Measurements from ENCODE around the gene TCF4. TPM values are rescaled to one million over a fixed set of nuclear protein-coding genes. Genes with fewer than 3 reads are reported as not detected.

Gene TCF4
- total and polyA plus RNA-seq, 2 experiments from 2014 or later, result 77.7 to 89.2 TPM

- no peak overlapping the region for H3K4me3 Mint-ChIP-seq
- H3K27me3 Mint-ChIP-seq (ENCODE audit: insufficient read depth, low read depth, poor library complexity), result no peaks in the 10 kb centered on the region
- no peak overlapping the region for H3K4me2 ChIP-seq
These were observed 35.6 kb upstream of the TCF4 start for GRCh38 chr18:55623626-55624025.

More at GRCh38 chr18:55623626-55624025, 35.6 kb upstream of the TCF4 start:
- H3K36me3 Mint-ChIP-seq (ENCODE audit: low read depth), result no peaks in the 10 kb centered on the region
- H3K27me3 ChIP-seq (ENCODE audit: insufficient read depth), result no peaks in the 10 kb centered on the region
- H3K9me3 Mint-ChIP-seq, result no peaks in the 10 kb centered on the region; the same call in 2 of the 3 replicates
- no peaks in the 10 kb centered on the region for H3F3A ChIP-seq (replicated peaks; ENCODE audit: low read depth)
- no peaks in the 10 kb centered on the region for H3K79me2 ChIP-seq (replicated peaks; ENCODE audit: insufficient read depth)
- no peak overlapping the region for H3K27ac Mint-ChIP-seq
- H3K4me1 Mint-ChIP-seq, result no peaks in the 10 kb centered on the region
- no peak overlapping the region for H2AFZ ChIP-seq
- H3K9me2 ChIP-seq (ENCODE audit: insufficient read depth), result no peaks in the 10 kb centered on the region
- no peaks in the 10 kb centered on the region for H4K20me1 ChIP-seq (replicated peaks; ENCODE audit: insufficient read depth)
- H3K27ac ChIP-seq (ENCODE audit: low read depth), result no peak overlapping the region
- DNase-seq (ENCODE audit: low spot score), result no peak
- no peak overlapping the region for H3K4me3 ChIP-seq
- ATAC-seq, result no peak
- TF ChIP-seq ZNF331 (CRISPR knock-in tag; IDR thresholded peaks at IDR 0.05; ENCODE audit: low read depth), result no peak
- TF ChIP-seq CREB1 (CRISPR knock-in tag; IDR thresholded peaks at IDR 0.05; ENCODE audit: low read depth), result no peak
- no peak for TF ChIP-seq EZH2phosphoT487 (IDR thresholded peaks at IDR 0.05; ENCODE audit: unreplicated experiment)
- no peak for TF ChIP-seq ZNF462 (CRISPR knock-in tag; IDR thresholded peaks at IDR 0.05)
- no peak for TF ChIP-seq POLR2AphosphoS5 (IDR thresholded peaks at IDR 0.05; ENCODE audit: low read depth)
- no peak for TF ChIP-seq JUNB (IDR thresholded peaks at IDR 0.05; ENCODE audit: unreplicated experiment)
- no peak for TF ChIP-seq CTCF (conservative IDR thresholded peaks at IDR 0.05; ENCODE audit: low read depth in 2 of 2)
- no peaks in the 10 kb centered on the region for H3K4me1 ChIP-seq (ENCODE audit: insufficient read depth)
- H3K36me3 ChIP-seq (ENCODE audit: insufficient read depth), result no peaks in the 10 kb centered on the region

Measured in GM23338 (cell line).